ENCODE measurements around the gene ARL6IP4.
"Not testable (repeated sequence)": the region's sequence is repeated elsewhere in the genome, so short reads cannot be mapped to it uniquely, and the experiment has no call there.

ARL6IP4 gene

DNA sequence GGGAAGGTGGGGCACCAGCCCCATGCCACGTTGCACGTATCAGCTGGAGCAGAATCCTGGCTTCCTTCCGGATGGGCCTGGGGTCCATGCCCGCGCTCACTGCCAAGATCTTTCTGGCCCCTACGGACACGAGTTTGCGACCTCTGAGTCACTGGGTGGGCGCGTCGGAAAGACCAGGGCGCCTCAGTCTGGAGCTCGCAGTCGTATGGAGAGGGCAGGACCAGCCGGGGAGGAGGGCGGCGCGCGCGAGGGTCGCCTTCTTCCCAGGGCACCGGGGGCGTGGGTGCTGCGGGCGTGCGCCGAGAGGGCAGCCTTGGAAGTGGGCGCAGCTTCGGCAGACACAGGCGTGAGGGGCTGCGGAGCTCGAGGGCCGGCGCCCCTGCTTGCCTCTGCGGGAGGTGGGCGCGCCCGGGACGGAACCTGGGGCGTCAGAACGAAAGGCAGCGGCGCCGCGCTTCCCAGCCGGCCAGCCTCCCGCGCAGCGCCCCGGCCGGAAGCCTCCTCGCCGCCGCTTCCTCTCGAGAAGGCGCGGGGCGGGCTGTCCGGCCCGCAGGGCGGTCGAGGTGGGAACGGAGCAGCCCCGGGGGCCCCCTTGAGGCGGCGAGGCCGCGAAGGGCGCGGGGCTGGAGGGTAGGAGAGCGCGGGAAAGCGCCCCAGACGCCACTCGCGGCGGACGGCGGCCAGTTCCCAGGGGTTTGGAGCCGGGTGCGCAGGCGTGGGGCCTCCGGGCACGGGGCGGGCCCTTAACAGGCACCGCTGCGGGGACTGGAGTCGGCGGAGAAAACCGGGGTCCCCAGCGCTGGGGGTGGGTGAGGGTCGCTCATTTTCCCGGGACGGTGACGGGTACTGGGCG is at the start of gene ARL6IP4:
ARL6IP4 (plus strand) TSS at position 499 of the 853 bp plus-strand sequence. CDS start 459 bp downstream, outside the sequence.
- DNase-seq, result peak; percentile 9 to 74

DNA sequence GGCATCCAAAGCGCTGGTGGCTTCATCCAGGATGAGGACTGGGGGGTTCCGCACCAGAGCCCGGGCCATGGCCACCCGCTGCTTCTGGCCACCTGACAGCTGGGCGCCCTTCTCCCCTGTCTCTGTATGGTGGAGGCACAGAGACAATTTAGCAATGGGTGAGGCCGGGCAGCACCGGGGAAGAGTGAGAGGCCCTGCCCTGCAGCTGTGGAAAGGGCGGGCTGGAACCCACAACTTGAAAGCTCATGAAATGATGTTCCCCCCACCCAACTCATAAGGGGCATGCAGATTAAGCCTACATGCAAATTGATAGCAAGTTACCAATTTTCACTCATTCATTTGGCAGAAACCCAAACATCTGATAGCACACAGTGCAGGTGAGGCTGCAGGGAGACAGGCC is 48.3 kb upstream of the ARL6IP4 start:
- no peak for DNase-seq

DNA sequence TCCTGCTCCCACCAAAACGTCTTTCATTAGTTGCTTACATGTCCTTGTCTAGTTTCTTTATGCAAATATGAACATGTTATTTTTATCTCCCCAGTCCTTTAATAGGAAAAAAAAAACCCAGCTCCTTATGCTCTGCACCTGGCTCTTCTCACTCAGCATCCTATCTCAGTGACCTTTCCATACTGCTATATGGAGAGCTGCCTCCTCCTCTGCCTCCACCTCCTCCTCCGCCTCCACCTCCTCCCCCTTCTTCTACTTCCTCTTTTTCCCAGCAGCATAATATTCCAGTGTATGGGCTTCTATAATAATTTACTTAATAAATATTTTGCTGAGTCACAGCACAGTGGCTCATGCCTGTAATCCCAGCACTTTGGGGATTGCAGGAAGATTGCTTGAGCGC is 45.8 kb upstream of the ARL6IP4 start:
- no peak for DNase-seq

DNA sequence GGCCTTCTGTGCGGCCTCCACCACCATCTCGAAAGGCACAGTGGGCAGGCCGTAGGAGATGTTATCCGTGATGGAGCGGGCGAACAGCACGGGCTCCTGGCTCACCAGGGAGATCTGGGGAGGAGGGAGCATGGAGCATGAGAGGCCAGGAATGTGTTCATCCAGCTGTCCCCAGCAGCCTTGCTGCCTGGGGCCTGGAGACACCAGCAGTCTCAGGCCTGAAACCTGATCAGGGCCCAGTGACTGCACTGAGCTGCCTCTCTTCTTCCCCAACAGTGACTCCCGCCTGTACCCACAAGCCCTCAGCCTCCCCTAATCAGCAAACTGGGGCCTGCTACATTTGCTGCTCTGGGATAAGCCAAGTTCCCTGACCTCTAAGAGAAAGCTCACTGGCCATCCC is 45.2 kb upstream of the ARL6IP4 start:
- DNase-seq, result no peak

DNA sequence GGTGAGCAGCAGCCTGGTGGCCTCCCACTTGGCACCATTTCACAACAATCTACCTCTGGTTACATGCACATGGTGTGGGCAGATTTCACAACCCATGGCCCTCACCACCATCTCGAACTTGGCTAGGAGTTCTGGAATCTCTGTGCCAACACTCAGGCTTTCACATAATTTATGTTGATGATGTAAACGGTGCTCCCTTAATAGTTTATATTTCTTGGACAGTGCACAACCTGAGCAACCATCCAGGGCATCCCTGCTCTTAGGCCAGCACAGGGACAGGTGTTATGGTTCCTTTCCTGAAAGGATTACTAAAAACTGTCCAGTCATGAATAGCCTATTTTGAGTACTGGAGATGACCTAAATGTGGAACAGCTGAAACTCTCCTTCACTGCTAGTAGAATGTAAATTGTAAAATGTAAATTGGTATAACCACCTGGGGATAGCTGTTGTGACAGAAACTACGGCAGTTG is 42.8 kb upstream of the ARL6IP4 start:
- DNase-seq, result no peak

DNA sequence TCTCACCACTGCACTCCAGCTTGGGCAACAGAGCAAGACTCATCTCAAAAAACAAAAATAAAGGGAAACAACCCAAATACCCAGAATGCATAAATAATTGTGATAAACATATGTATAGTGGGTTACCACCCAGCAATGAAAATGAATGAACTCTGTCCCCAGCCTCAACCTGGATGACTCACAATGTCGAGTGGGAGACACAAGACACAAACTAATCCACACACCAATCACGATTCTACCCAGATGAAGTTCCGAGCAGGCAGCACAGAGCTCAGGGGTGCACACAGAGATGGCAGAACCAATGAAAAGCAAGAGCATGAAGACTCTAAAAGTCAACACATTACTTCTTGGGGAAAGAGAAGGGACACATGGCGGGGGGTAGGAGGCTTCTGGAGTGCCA is 41.4 kb upstream of the ARL6IP4 start:
- DNase-seq, result no peak

DNA sequence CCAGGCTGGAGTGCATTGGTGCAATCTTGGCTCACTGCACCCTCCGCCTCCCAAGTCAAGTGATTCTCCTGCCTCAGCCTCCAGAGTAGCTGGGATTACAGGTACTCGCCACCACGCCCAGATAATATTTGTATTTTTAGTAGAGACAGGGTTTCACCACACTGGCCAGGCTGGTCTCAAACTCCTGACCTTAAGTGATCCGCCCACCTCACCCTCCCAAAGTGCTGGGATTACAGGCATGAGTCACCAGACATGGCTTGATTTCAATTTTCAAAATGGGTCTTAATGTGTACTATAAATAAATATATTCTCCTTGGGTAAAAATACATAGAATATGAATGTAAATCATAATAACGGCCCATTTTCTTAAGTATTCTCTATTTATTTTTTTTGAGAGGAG is 39.1 kb upstream of the ARL6IP4 start:
- DNase-seq, result not testable (repeated sequence)

DNA sequence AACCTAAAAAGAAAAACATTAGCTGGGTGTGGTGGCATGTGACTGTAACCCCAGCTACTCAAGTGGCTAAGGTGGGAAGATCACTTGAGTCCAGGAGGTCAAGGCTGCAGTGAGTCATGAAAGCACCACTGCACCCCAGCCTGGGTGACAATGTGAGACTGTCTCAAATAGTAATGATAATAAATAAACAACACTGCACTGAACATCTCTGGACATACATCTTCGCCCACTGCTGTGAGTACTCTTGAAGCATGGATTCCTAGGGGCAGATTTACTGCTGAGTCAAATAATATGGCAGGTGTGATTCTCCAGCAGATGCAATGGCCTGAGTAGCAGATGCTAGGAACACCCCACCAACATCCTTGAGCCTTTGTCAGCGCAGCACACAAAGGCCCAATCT is 37.8 kb upstream of the ARL6IP4 start:
- no peak for DNase-seq

DNA sequence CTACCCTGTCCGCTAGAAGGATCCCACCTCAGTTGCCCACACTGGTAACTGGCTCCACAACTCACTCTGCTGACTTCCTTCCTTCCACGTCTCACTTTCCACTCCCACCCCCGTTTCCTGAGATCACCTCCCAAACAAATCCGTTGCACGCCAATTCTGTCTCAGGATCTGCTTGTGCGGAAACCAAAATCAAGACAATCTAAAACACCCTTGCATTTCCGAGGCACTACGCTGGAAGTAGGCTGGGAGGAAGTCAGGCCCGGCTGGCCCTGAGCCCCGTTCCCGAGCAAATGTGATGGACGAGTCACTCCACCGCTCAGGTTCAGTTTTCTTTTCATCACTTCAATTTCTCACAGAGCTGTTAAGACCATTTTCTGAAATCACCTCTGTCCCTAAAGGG is 37.3 kb upstream of the ARL6IP4 start:
- no peak for DNase-seq

DNA sequence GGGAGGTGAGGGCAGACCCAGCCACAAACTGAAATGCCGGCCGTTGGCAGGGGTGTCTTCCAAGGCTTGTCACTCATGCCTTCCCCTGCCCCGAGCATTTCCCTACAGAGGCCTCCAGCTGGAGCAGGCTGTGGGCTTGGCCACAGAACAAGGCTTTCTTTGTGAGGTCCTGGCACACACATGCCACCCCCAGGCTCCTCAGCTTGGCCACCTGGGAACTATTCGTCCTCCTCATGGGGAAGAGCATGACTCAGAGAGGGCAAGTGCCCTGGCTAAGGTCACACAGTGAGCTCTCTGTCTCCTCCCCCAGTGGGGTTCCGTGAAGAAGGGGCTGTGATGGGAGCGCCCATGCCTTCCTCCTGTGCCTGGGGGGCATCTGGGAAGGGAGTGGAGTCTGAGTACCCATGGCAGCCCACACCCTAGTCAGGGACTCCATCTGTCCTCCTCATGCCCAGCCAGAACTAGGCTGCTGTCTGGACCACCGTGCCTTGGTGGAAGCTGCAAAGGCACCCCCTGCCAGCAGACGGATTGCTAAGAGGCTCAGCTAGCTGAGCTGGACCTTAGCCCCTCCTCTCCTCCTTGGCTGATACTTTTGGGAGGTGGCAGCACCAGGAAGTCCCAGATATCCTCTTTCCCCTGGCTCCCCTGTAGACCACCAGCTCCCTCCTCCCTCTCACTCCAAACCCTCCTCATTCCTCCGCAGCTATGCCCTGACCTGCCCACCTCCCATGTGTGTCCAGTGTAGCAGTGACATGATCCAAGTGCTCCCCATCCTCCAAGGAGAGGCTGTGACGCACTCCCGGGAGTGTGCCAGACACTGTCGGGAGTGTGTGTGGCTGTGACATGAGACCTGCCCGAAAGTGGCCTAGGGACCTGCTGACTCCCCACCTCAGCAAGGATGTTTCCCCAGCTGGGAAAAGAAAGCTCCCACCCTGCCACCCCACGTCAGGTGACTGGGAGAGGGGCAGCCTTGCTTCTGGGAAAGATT is 35.6 kb upstream of the ARL6IP4 start:
- no peak for DNase-seq

DNA sequence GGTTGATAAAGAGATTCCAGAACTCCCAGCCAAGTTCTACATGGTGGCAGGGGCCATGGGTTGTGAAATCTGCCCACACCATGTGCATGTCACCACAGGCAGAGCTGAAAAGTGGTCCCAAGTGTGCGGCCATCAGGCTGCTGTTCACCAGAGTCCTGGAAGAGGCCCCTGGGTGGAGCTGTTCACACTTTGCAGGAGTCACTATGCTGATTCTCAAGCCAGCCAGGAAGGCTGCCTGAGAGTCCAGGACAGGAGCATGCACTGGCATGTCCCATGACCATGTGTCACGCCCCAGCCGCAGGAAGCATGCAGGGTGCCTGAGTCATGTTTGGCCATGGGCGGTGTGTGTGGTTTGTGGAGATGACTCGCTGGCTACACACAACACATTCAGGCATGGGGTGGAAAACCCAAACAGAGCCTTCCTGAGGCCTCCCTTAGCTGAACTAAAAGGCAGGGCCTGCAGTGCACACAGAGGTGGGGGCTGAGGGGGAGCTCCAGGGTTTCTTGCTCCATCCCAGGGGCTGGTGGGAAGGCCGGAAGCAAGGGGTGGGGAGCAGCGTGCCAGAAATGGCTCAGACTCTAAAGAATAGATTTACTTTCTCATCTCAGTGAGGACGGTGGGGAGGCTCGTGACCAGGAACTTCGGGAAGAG is 33.7 kb upstream of the ARL6IP4 start:
- DNase-seq, result peak; percentile 77 to 97

DNA sequence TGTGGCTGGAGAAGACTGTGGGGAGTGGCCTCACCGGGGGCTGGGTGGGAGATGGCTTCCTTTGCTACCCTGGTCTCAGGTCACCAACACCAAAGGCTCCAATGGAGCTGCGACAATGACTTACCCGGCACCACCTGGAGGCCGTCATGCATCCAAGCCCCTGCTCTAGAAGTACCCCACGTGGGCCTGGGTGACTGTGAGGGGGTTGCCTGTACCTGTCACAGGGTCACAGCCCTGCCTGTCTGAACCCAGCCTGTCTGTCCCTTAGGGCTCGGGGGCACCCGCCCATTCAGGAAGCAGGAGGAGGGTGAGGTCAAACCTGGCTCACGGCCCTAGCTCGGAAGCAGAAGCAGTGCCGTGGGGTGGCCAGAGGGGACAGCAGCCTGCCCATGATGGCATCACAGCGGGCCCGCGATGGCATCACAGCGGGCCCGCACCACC is 33.1 kb upstream of the ARL6IP4 start:
- peak in 1 of 2 donors; percentile 48 for DNase-seq

DNA sequence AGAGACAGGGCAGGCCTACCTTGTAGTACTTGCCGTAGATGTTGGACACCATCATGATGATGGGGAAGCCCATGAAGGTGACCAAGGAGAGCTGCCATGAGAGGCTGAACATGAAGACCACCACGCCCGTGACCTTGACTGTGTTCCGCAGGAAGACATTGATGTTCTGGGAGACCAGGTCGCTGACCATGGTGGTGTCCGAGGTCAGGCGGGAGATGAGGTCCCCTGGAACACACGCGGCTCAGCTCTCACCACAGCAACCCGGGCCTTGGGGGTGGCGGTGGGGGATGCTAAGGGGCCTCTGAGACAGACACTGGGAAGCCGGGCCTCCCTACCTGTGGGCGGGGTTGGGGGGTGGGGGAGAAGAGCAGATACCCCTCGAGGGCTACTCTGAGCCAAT is 31.9 kb upstream of the ARL6IP4 start:
- no peak for DNase-seq

DNA sequence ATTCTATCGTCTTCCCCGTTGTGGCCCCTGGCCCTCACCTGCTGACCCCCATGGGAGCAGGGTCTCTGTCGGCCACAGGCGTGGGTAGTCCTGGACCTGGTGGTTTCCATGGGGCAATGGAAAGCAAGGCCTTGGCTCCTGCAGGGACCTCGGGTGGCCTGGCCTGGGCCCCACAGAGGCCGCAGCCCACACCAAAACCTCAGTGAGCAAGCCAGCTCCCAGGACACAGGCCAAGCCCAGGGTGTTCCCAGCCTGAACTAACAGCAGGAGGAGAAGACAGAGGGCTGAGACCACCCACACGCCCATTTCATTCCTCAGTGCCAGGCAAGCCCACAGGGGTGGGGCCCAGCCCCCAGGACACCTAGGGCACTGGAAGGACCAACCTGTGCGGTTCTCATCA is 31.1 kb upstream of the ARL6IP4 start:
- DNase-seq, result no peak

DNA sequence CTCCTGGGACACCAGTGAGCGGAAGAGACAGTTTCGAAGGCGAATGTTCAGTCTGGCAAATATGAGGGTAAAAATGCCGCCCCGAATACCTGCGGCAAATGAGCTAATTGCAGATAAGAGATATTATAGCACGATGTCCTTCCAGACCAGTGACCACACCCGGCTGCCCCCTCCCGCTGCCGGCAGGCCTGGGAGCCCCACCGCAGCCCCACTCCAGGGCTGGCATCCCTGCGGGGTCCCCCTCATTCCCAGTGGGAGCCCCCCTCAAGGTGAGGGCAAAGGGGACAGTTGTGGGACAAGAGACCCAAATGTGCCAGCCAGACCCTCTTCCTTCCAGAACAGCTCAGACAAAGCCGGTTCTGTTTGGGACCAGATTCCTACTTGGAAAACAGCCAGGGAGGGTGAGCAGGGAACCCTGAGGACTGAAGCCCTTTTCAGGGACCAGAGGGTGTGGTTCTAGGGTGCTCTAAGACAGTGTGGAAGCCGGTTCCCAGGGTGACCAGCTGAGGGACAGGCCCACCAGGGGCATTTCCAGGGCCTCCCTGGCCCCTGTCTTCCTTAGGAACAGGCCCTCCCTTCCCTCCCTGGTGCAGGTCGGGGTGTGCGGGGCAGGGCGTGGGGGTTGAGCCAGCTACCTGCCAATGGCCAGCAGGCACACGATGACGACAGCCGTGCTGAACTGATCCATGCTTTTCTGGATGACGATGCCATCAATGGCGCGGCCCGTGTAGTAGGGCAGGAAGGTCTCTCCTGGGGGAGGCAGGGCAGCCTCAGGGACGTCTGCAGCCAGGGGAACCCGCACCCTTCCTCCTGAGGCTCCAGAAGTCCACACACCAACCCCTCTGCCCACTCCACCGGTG is 30.4 kb upstream of the ARL6IP4 start:
- no peak for DNase-seq

DNA sequence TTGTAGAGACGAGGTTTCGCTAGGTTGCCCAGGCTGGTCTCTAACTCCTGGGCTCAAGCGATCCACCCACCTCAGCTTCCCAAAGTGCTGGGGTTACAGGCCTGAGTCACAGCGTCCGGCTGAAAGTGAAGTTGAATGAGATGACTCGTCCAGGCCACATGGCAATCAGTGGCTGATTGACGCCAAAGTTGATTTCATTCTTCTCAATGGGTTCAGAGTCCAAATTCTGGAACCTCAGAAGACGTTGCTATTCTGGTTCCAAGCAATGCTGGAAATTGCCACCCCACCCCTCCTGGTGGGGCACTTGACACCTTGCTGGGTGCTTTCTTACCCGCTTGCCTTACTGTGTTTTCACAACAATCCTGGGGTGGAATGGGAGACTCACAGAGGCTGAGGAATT is 29.1 kb upstream of the ARL6IP4 start:
- DNase-seq, result peak in 1 of 2 donors; percentile 12

DNA sequence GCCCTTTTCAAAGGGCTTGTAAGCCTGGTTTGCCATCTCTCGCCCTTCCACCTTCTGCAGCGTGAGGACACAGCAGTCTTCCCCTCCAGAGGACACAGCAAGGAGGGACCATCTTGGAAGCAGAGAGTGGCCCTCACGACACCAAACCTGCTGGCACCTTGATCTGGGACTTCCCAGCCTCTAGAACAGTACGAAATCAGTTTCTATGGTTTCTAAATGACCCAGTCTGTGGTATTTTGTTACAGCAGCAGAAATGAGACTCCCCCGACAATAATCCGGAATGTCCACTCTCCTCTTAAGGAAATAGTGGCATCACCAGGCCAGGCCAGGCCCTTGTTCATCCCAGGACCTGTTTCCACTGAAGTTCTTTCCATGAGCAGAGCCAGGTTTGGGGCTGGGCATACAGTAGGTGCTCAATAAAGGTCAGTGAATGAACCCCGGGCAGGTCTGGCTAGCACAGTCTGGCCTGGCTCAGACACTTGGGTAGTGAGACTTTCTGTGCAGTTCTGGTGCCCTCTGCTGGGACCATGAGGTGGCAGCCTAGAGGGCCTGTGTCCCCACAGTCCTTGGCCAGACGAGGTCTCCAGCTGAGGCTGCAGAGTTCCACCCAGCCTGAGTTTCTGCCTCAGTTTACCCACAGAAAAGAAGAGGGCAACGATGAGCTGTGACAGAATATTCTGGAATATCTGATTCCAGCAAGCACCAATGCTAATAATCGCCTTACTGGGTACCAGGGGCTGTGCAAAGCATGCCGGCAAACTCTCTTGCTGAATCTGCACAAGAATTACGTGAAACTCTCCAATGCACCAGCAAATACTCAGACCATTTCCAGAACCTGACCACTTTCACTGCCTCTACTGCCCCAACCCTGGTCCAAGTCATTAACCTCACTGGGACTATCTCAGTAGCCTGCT is 28.2 kb upstream of the ARL6IP4 start:
- DNase-seq, result peak; percentile 31

DNA sequence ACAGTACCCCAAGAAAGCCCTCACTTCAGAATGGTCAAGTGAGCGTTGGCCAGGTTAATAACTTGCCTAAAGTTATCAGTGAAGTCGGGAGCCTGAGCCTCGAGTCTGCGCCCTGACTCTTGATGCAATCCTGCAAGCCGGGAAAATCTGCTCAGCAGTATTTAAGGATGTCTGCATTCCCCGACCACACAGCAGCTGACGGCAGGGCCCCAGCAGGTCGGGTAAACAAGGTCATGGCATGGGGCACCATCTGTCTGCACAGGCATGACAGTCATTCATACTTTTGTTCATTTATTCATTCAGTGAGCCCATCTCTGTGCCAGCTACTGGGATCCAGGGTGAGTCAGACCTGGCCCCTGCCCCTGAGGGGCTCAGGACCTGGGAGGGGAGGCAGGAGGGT is 25.3 kb upstream of the ARL6IP4 start:
- DNase-seq, result no peak

DNA sequence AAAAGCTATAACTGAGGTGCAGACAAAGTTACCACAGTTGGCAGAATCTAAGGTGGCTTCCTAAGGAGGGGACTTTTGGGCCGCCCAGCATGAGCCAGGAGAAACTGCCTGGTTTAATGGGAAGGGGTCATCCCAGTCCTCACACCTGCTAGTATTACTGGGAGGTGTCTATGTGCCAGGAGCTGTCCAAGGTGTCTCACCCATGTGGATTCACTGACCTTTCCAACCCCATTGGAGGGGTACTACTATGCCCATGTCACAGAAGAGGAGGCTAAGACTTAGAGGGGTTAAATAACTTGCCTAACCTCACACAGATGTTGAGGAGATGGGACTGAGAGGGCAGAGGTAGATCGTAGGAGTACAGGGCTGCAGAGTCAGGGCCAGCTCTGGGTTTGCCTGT is 24.4 kb upstream of the ARL6IP4 start:
- DNase-seq, result no peak

DNA sequence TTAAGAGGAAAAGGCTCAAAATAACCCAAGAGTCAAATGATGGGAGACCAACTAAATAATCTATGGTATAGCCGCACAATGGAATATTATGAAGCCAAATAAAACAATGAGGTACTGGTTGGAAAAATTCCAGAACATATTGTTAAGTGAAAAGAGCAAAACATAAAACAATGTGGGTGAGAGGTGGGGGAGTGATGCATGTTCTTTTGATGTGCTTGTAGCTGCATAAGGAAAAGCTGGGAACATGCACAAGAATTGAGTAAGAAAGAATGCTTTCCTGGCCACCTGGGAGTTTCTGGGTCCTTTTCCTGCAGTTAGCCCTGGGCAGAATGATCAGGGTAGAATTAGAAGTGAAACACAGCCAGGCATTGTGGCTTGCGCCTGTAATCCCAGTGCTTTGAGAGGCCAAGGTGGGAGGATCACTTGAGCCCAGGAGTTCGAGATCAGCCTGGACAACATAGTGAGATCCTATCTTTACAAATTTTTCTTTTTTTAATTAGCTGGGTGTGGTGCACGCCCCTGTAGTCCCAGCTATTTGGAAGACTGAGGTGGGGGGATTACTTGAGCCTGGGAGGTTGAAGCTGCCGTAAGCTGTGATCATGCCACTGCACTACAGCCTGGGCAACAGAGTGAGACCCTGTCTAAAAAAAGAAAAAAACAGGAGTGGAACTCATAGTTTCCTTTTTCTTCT is 22.1 kb upstream of the ARL6IP4 start:
- DNase-seq, result no peak
